HG03139 (cell line): ENCODE results near the gene RADIL.
"Not testable (repeated sequence)": the region's sequence is repeated elsewhere in the genome, so short reads cannot be mapped to it uniquely, and the experiment has no call there.

ENCODE experiments used
- ATAC-seq: cut with Tn5 transposase; IDR thresholded peaks from one replicate; pipeline ENCODE4 v1.9.1; 2021; ENCODE audit not compliant: unreplicated experiment

The RADIL gene, protein sequence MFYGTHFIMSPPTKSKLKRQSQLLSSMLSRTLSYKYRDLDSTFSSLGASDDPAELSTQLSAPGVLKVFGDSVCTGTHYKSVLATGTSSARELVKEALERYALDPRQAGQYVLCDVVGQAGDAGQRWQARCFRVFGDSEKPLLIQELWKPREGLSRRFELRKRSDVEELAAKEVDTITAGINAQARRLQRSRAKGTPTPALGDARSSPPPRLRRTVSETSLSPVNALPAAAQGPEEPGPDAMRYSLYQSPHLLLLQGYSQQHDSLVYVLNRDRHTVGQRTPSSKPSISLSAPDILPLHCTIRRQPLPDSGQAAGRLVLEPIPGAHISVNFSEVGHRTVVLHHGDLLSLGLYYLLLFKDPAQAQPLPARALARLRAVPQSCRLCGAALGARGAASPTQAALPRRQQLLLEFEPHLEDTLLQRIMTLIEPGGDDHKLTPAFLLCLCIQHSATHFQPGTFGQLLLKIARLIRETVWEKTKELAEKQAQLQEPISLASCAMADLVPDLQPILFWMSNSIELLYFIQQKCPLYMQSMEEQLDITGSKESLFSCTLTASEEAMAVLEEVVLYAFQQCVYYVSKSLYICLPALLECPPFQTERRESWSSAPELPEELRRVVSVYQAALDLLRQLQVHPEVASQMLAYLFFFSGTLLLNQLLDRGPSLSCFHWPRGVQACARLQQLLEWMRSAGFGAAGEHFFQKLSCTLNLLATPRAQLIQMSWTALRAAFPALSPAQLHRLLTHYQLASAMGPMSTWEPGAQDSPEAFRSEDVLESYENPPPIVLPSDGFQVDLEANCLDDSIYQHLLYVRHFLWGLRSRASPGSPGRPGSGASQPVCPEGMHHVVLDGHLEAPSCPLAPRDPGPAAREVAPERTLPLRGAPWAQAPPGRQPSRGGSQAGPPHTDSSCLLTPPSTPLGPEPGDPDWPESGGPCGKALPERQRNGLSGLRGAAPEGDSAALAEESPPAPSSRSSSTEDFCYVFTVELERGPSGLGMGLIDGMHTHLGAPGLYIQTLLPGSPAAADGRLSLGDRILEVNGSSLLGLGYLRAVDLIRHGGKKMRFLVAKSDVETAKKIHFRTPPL

DNA sequence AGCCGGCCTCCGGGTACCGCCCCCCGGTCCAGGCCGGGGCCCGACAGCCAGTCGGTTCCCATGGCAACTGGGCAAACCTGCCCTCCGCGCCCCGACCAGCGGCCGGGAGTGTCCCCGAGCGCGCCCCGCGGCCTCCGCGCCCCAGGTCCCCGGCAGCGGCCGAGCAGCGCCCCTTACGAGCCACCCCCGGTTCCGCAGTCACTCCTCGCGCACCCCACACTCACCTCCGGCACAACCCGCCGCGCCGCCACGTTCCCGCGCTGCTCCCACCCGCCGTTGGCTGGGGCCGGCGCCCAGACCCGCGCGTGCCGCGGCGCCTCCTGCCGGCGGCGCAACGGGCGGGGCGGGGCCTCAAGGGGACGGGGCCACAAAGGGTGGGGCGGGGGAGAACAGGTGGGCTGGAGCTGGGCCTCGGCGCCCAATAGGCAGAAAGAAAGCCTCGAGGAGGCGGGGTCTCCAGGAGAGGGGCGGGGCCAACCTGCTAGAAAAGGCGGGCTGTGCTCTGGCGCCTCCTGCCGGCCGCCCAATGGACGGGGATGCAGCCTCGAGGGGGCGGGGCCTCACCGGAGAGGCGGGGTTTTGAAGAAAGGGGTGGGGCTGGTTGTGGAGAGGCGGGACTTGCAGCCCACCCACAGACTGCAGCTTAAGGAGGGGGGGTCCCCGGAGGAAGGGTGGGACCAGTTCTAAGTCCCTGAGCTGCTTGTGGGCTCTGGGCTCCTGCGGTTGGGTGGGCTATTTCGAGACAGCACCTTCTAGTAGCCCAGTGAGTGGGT lies at the start of gene RADIL:
Gene RADIL, minus strand, starts transcription at position 345 of the 773 bp plus-strand sequence. CDS start 5,577 bp downstream, outside the sequence.
- ATAC-seq, result peak; percentile 82

DNA sequence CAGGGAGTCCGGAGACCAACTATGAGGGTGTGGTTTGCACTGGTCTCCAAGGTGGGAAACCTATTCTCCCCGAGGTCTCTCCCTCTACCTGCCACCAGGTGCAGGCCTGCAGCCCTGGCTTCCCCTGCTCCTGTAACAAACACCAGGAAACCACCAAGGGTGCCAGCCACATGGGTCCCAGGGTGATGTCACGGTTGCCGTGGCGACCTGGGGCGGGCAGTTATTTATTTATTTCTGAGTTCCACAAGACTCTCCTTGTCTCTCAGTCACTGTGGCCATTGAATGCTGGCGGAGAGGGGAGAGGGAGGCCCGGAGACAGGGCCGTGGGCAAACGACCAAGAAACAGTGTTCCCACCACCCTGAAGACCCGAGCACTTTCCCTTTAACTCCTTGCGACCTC lies 48.4 kb upstream of the RADIL start:
- ATAC-seq, result no peak

DNA sequence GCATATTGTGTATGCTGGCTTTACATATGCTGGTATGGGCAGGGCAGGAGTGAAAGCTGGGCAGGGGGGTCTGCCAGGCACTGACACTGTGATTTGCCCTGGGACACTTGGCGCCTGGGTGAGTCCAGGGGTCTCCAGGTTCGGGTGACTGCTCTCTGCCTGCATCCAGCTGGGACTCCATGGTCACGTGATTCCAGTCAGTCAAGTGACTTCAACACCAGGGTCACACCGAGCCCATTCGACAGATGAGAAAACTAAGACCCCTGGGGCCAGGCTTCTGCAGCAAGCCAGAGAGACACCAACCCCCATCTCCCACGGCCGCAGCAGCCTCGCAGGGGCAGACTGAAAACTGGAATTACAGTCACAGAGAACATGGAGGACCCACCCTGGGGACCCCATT lies 45.5 kb upstream of the RADIL start:
- ATAC-seq, result no peak

DNA sequence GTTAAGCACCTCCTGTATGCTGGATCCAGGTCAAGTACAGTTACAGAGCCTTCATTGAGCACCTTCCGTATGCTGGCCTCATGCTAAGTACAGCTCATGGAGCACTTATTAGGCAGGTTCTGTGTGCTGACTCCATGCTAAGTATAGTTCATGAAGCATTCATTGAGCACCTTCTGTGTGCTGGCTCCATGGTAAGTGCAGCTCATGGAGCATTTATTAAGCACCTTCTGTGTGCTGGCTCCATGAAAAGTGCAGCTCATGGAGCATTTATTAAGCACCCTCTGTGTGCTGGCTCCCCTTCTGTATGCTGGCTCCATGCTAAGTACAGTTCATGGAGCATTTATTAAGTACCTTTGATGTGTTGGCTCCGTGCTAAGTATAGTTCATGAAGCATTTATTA lies 44.9 kb upstream of the RADIL start:
- no peak for ATAC-seq

DNA sequence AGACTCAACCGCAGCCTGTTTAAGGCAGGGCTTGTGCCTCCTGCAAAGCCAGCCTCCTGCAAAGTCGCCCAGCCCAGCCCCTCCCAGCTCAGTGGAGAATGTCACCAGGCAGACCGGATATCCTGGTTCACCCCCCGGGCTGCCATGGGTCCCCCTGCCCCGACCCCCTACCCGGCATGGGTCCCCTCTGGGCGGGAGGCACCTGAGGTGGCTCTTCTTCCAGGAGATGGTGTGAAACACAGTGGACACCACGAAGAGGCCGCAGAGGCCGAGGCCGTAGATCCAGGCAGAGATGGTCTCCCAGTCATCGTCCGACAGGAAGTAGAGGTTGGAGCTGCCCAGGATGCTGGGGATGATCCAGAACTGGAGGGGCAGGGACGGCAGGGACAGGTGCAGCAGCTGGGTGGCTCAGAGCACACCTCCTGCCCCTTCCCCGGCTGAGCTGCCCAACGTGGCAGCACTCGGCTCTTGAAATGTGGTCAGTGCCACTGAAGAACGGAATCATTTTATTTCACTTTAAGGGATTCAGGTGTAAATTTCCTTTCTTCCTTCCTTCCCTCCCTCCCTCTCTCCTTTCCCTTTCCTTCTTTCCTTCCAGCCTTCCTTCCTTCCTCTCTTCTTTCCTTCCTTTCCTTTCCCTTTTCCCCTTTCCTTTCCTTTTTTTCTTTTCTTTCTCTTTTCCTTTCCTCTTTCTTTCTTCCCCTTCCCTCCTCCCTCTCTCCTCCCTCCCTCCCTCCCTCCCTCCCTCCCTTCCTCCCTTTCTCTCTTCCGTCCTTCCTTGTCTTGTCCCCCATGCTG lies 36.7 kb upstream of the RADIL start:
- no peak for ATAC-seq

DNA sequence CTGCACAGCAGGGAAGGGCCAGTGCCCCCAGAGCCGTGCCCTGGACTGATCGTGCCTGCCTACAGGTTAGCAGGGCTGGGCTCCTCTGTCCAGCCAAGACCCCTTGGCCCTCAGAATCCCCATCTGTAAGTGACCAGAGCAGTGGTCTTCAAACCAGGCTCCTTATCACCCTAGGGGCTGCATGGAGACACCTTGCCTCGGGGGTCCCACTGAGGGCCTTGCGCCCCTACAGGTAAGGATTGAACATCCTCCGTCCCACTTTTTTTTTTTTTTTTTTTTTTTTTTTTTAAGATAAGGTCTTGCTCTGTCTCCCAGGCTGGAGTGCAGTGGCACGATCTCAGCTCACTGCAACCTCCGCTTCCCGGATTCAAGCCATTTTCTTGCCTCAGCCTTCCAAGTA lies 32.6 kb upstream of the RADIL start:
- ATAC-seq, result no peak

DNA sequence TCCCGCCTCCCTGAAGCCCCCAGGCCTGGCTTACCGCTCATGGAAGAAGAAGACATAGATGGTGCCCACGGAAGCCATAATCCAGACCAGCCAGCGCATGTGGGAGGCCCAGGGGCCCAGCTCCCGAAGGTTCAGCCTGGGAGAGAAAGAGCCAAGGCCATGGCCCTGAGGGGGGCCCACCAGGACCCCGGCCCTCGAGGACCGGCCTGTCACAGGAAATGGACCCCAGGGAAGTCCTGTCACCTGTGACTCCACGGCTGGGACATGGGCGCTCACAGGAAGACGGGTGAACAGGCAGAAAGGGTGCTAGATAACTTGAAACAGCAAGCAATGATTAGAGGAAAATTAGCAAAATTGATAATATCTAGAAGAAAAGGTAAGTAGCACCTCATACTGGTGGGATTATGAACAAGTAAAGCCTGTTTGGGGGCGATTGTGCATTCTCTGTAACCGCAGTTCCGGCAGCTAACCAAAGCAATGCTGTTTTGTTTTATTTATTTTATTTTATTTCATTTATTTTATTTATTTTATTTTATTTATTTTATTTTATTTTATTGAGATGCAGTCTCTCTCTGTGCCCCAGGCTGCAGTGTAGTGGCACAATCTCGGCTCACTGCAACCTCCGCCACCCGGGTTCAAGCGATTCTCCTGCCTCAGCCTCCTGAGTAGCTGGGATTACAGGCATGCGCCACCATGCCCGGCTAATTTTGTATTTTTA lies 27.8 kb upstream of the RADIL start:
- ATAC-seq, result no peak

DNA sequence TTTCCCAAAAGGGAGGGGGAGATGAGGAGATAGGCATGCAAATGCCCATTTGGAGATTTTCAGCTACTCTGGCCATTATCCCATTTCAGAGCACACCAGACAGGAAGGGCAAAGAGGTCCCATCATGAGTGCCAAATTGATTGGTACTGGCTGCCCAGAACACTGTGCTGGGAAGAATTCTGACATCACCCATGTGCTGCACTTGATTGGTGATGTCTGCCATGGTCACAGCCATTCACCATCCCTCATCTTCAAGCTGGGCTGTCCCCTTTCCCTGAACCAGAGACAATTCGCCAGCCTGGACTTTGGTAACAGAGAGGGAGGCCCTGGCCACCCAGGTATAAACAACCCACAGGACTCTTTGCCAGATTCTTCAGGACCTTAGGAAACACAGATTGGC lies 23.2 kb upstream of the RADIL start:
- ATAC-seq, result no peak

DNA sequence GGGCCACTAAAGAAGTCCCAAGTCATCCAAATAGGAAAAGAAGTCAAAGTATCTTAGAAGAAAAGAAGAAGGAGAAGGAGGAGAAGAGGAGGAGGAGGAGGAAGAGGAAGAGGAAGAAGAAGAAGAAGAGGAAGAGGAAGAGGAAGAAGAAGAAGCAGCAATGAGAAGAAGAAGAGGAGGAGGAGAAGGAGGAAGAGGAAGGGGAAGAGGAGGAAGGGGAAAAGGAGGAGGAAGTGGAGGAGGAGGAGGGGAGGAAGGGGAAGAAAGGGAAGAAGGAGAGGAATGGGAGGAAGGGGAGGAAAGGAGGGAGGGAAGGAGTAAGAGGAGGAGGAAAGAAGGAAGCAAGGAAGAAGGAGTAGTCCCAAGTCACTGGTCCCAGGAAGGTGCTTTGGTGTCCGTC lies 21.7 kb upstream of the RADIL start:
- no peak for ATAC-seq

DNA sequence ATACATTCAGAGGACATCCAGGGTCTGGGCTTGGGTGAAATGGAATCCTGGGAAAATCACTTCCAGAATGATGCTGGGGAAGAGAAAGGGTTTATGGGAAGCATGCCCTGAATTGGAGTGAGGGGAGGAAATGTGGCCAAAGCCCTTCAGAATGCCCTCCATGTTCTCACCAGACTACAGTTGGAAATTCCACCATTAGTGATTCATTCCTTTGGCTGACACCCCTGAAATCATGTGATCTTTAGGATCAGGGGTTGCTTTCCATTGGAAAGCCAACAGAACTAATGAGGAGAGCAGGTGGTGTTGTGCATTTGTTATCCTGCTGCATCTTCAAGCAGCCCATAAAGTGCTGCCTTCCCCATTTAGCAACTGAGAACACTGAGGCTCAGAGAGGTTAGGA lies 20.8 kb upstream of the RADIL start:
- no peak for ATAC-seq

DNA sequence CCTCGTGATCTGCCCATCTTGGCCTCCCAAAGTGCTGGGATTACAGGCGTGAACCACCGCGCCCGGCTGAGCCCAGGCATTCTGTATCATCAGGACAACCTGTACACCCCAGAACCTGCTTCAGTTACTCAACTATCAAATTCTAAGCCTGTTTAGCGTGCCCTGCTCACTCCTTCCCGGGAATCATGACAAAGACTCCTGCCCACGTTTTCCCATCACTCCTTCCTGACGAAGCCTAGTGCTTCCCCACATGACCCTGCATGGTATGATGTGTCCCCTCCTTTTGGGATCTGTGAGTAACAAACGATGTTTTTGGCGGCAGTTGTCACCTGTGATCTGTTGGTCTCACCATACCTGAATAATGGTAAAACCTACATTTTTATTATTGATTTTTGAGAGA lies 12.2 kb upstream of the RADIL start:
- ATAC-seq, result no peak

DNA sequence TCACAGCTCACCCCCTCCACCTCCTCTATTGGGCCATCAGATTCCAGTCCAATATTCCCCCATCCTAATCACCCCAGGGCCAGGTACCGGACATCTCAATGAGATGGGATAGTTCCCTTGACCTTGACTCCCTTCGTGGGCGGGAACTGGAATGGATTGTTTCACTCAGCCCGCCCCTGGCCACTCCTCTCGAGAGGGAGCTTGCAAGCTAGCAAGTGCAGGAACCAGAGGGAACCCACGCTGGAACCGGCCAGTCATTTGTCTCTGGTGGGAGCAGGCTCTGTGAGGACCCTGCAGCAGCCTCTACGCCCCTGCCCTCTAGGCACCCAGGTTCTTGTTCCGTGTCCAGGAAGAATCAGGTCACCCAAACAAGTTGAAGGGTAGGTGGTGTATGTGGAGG lies 11.0 kb upstream of the RADIL start:
- ATAC-seq, result no peak

DNA sequence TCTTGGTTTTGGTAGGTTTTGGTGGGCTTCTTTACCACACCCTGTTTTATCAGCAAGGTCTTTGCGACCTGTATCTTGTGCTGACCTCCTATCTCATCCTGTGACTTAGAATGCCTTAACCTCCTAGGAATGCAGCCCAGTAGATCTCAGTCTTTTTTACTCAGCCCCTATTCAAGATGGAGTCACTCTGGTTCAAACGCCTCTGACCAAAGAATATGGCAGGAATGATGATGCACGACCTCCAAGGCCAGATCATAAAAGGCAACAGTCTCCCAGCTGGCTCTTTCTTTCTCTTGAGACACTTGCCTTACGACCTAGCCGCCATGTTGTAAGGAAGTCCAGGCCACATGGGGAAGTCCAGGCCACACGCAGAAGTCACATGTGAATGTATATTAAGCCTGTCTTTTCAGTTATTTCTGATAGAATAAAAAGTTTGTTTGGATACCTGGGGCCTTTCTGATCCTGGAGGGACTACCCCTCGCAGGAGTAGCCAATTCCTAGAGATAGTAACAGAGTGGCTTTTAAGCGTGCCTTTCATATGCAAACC lies 10.5 kb upstream of the RADIL start:
- no peak for ATAC-seq

DNA sequence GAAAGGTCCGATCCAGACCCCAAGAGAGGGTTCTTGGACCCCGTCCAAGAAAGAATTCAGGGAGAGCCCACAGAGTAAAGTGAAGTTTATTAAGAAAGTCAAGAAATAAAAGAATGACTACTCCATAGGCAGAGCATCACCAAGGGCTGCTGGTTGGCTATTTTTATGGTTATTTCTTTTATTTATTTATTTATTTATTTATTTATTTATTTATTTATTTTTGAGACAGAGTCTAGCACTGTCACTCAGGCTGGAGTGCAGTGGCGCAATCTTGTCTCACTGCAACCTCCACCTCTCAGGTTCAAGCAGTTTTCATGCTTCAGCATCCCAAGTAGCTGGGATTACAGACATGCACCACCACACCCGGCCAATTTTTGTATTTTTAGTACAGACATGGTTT lies 9.7 kb upstream of the RADIL start:
- not testable (repeated sequence) for ATAC-seq

DNA sequence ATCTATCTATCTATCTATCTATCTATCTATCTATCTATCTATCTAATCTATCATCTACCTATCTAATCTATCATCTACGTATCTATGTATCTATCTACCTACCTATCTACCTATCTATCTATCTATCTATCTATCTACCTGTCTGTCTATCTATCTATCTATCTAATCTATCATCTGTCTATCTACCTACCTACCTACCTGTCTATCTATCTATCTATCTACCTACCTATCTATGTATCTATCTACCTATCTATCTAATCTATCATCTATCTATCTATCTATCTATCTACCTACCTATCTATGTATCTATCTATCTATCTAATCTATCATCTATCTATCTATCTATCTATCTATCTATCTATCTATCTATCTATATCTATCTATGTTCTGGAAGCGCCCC lies 8.0 kb upstream of the RADIL start:
- ATAC-seq, result not testable (repeated sequence)

DNA sequence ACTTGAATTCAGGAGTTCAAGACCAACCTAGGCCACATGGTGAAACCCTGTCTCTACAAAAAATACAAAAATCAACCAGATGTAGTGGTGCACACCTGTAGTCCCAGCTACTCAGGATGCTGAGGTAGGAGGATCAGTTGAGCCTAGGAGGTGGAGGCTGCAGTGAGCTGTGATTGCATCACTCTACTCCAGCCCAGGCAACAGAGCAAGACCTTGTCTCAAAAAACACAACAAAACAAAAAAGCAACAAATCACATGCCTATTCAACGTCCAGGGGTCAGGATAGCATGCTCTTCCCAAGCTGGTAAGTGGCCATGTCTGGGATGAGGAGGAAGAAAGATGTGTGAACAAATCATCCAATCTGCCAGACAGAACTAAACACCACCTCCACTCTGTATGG lies 6.2 kb upstream of the RADIL start:
- ATAC-seq, result no peak

DNA sequence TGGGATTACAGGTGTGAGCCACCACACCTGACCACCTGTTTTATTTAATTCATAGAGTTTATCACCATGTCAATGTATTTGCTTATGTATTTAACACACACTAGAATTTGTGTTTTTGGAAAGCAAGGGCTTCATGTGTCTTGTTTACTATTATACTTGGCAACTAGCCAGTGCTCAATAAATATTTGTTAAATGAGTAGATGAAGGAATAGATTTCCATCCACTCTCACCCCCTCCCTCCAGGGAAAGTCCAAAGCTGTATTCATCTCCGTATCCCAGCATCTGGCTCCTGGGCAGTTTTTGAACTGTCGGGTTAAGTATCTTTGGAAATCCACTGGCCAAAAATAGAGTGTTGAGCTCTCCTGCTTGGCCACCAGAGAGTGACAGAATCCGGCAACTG lies 4.6 kb upstream of the RADIL start:
- ATAC-seq, result no peak

DNA sequence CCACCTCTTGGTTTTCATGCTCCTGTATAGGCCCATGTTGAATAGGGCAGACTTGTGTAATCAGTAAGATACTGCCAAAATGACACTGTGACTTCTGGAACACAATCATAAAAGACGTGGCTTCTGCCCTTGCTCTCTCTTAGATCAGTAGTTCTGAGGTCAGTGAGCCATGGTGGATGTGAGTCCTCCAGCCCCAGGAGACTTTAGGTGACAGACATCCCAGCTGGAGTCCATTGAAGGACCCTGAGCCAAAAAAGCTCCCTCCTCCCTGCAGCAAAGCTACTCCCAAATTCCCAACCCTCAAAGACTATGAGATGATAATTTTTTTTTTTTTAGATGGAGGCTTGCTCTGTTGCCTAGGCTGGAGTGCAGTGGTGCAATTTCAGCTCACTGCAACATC lies 3.2 kb upstream of the RADIL start:
- ATAC-seq, result no peak

DNA sequence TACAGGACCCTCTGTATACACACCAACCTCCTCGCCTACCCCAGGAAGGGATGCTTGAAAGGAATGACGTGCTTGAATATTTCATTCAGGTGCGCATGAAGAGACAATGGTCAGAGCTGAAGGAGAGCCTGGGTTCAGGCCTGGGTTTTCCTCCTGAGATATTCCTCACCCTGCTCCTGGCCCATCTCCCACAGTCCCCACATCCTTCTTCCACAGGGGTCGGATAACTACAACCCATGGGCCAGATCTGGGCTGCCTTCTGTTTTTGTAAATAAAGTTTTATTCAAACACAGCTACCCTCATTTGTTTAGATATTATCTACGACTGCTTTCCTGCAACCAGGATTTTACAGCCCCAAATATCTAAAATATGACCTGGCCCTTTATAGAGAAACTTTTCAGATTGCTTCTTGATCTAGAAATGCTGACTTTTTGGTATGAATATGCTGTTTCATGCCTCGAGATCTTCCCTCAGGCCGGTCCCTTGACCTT lies 1.8 kb upstream of the RADIL start:
- ATAC-seq, result no peak
